DMS 273 (cell line): ENCODE measurements around the gene OR11G2.
"Not testable (repeated sequence)": the region's sequence is repeated elsewhere in the genome, so short reads cannot be mapped to it uniquely, and the experiment has no call there.

Experiments
- DNase-seq: peaks from one replicate; lab custom pipeline; 2025; ENCODE audit not compliant: unreplicated experiment; lab: John Stamatoyannopoulos, UW

Gene OR11G2

DNA sequence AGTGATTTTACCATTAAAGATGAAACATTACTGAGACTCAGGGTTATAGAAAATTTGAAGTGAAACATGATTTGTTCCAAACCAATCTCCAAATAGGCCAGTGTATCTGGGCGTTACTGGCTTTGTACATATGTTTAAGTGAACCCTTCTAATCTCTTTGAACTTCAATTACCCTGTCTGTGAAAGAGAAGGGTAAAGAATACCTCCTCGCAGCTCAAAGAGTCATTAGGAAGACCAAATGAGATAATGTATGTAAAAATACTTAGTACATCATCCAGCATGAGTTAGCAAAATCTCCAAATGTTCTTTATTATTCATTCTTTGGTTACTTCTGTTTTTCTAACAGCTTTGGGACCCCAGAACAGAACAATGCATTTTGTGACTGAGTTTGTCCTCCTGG is 32.7 kb downstream of the OR11G2 start, which contains the start of gene OR11H6:
Gene OR11H6, plus strand, starts transcription at position 301 of the 400 bp plus-strand sequence. Its CDS starts 0 bp downstream, at position 301.
- DNase-seq: no peak

DNA sequence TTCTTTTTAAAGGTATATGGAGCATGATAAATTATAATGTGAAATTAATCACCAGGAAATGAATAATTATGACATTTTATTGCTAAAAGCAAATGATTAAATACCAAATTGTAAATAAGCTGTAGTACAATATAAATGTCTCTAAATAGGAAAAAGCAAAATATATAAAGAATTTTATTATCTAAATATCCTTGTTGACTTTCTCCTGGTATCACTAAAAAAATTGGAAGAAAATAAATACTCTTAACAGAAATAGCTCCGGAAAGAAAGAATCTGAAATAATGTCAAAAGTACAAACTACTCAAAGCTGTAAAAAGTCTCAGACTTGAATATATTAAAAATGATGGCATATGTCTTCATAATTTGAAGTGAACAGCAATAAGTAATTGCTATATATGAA is 38.0 kb downstream of the OR11G2 start, which contains the start of gene OR11H7:
Gene OR11H7, plus strand, starts transcription at position 301 of the 400 bp plus-strand sequence.
- no peak for DNase-seq

DNA sequence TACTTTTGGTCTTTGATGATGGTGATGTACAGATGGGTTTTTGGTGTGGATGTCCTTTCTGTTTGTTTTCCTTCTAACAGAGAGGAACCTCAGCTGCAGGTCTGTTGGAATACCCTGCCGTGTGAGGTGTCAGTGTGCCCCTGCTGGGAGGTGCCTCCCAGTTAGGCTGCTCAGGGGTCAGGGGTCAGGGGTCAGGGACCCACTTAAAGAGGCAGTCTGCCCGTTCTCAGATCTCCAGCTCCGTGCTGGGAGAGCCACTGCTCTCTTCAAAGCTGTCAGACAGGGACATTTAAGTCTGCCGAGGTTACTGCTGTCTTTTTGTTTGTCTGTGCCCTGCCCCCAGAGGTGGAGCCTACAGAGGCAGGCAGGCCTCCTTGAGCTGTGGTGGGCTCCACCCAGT is 44.7 kb downstream of the OR11G2 start:
- DNase-seq: not testable (repeated sequence)

DNA sequence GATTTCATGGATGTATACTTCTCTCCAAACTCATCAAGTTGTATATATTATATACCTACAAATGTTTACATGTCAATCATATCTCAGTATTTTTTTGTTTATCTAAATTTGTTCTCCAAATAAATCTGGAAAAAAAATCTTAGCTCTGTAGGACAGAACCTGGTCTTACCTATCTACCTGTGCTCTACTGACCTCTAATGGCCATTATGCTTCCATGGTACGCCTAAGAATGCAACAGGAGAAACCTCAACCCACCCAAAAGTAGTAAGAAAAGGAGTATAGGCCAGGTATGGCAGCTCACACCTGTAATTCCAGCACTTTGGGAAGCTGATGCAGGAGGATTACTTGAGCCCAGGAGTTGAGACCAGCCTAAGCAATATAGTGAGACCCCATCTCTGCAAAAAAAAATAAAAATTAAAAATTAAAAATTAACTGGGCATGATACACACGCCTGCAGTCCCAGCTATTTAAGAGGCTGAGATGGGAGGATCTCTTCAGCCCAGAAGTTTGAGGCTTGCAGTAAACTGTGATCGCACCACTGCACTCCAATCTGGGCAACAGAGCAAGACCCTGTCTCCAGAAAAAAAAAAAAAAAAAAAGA is 57.0 kb downstream of the OR11G2 start:
- peak; percentile 32 for DNase-seq
